GM12892 (cell line): ENCODE measurements around the gene MARCHF5.

Experiments
- POLR2A ChIP-seq: IDR thresholded peaks from 2 replicates; pipeline ENCODE4 v1.6.1; 2011; ENCODE audit warnings: low read depth, low read length, control low read depth
- POLR2AphosphoS5 ChIP-seq: IDR thresholded peaks from 2 replicates; pipeline ENCODE4 v1.6.1; 2011; ENCODE audit warnings: low read depth, low read length, control low read depth

GRCh38 chr10:92384741-92385140, 93.8 kb downstream of the MARCHF5 start:
- TF ChIP-seq POLR2A (no peak), POLR2AphosphoS5 (no peak)
